Measurements from ENCODE around the gene CADPS2.

The CADPS2 gene

GRCh38 chr7:122886357-122887081 is at the start of gene CADPS2:
Gene CADPS2, minus strand, starts transcription at chr7:122886460. Its CDS starts 123 bp downstream, at chr7:122886337.
- intact Hi-C loops (cut with micrococcal nuclease), result no loop called here
- H3K27me3 Mint-ChIP-seq, result peaks cover 51% of the 10 kb centered on the region
- no peak within 1 kb of the TSS for H3K27ac Mint-ChIP-seq
- H3K4me3 Mint-ChIP-seq, result peak within 1 kb of the TSS; percentile 68
- H3K4me1 Mint-ChIP-seq (ENCODE audit: low read depth), result peaks cover 4% of the 10 kb centered on the region
- no peaks in the 10 kb centered on the region for H3K9me3 Mint-ChIP-seq
- no peaks in the 10 kb centered on the region for H3K36me3 Mint-ChIP-seq (ENCODE audit: low read depth)

- Mint-ChIP-seq H3K9me3 (peaks cover 13% of the 10 kb centered on the region), H3K27me3 (no peaks in the 10 kb centered on the region), H3K27ac (no peak overlapping the region), H3K4me1 (ENCODE audit: low read depth) (no peaks in the 10 kb centered on the region), H3K36me3 (ENCODE audit: low read depth) (no peaks in the 10 kb centered on the region), H3K4me3 (no peak overlapping the region)
- intact Hi-C loops (cut with micrococcal nuclease), result no loop called here
Observed at GRCh38 chr7:122935620-122936019, 49.4 kb upstream of the CADPS2 start.

DNA sequence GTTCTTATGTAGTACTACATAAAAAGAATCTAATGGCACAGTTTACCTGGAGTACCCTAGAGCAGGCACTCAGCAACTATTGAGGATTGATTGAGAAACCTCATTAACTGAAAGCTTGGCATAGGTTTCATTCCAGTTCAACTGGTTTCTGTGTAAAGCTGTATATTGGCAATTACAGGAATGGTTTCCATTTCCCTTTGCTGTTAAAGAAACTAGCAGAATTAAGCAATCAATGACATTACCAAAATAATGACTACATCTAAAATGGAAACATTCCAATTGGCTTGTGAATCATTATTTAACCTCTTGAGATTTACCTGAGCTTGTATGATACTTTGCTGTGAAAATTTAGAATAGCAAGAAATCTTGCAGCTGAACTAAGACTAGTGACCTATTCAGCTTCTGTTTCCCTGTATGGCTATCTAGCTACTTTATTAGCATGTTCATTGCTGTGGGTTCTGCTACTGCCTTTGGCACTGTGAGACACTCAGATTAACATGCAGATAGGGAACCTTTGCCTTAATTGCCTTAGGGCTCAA is 33.5 kb upstream of the CADPS2 start:
- Mint-ChIP-seq H3K9me3 (peaks cover 3% of the 10 kb centered on the region), H3K4me1 (ENCODE audit: low read depth) (no peaks in the 10 kb centered on the region), H3K27me3 (no peaks in the 10 kb centered on the region), H3K27ac (no peak overlapping the region), H3K4me3 (no peak overlapping the region), H3K36me3 (ENCODE audit: low read depth) (no peaks in the 10 kb centered on the region)
- intact Hi-C loops (cut with micrococcal nuclease), result no loop called here

- Mint-ChIP-seq H3K4me1 (ENCODE audit: low read depth) (no peaks in the 10 kb centered on the region), H3K27me3 (no peaks in the 10 kb centered on the region), H3K27ac (no peak overlapping the region), H3K9me3 (peaks cover 17% of the 10 kb centered on the region), H3K36me3 (ENCODE audit: low read depth) (no peaks in the 10 kb centered on the region), H3K4me3 (no peak overlapping the region)
- intact Hi-C loops (cut with micrococcal nuclease), result no loop called here
Observed at GRCh38 chr7:122914812-122915211, 28.6 kb upstream of the CADPS2 start.

- peaks cover 17% of the 10 kb centered on the region for H3K9me3 Mint-ChIP-seq
- intact Hi-C loops (cut with micrococcal nuclease), result no loop called here
- H3K27me3 Mint-ChIP-seq, result no peaks in the 10 kb centered on the region
- no peak overlapping the region for H3K4me3 Mint-ChIP-seq
- H3K36me3 Mint-ChIP-seq (ENCODE audit: low read depth), result no peaks in the 10 kb centered on the region
- H3K4me1 Mint-ChIP-seq (ENCODE audit: low read depth), result no peaks in the 10 kb centered on the region
- H3K27ac Mint-ChIP-seq, result no peak overlapping the region
Observed at GRCh38 chr7:122913608-122914007, 27.3 kb upstream of the CADPS2 start.

DNA sequence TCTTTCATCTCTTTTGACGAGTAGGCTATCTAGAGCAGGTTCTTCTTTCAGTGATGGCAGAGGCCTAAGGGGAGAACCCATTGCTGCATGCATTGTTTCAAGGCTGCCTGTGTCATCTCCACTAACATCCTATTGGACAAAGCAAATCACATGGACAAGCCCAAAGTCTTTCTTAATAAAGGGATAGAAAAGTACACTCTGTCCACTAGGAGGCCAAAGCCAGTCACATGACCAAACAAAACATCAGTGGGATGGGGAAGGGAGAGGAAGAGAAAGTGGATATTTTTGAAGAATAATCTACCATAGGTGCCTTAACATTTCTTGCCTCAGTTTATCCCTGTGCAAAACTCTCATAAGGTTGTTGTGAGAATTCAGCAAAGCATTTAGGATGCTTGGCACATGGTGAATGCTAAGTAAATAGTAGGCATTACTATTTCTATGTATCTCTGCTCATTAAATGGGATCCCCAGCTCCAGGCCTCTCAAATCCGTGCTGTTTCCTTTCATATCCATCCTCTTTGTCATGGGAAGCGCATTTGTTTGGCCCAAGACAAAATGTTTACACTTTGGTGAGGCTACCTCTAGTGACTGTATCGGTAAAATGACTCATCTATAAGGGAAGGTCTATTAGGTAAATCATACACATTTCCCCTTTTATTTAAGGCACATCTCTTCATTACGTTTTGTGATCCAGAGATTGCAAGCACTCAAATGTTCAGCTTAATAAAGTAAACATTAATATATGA is 16.7 kb upstream of the CADPS2 start:
- Mint-ChIP-seq H3K9me3 (no peaks in the 10 kb centered on the region), H3K4me3 (no peak overlapping the region)

GRCh38 chr7:122901250-122901649 is 15.0 kb upstream of the CADPS2 start:
- intact Hi-C loops (cut with micrococcal nuclease), result no loop called here
- no peak overlapping the region for H3K27ac Mint-ChIP-seq
- H3K4me3 Mint-ChIP-seq, result no peak overlapping the region
- H3K9me3 Mint-ChIP-seq, result no peaks in the 10 kb centered on the region
- H3K27me3 Mint-ChIP-seq, result no peaks in the 10 kb centered on the region
- H3K36me3 Mint-ChIP-seq (ENCODE audit: low read depth), result no peaks in the 10 kb centered on the region
- no peaks in the 10 kb centered on the region for H3K4me1 Mint-ChIP-seq (ENCODE audit: low read depth)

More for the DNA sequence above, 16.7 kb upstream of the CADPS2 start:
- Mint-ChIP-seq H3K27ac (no peak overlapping the region), H3K27me3 (no peaks in the 10 kb centered on the region), H3K4me1 (ENCODE audit: low read depth) (no peaks in the 10 kb centered on the region), H3K36me3 (ENCODE audit: low read depth) (no peaks in the 10 kb centered on the region)
- intact Hi-C loops (cut with micrococcal nuclease), result no loop called here

- Mint-ChIP-seq H3K4me1 (ENCODE audit: low read depth) (no peaks in the 10 kb centered on the region), H3K36me3 (ENCODE audit: low read depth) (no peaks in the 10 kb centered on the region), H3K9me3 (no peaks in the 10 kb centered on the region), H3K27me3 (no peaks in the 10 kb centered on the region), H3K27ac (no peak overlapping the region), H3K4me3 (no peak overlapping the region)
- intact Hi-C loops (cut with micrococcal nuclease), result no loop called here
Observed at GRCh38 chr7:122896509-122896908, 10.2 kb upstream of the CADPS2 start.

GRCh38 chr7:122893486-122893885 is 7.2 kb upstream of the CADPS2 start:
- Mint-ChIP-seq H3K27ac (no peak overlapping the region), H3K4me3 (no peak overlapping the region), H3K4me1 (ENCODE audit: low read depth) (no peaks in the 10 kb centered on the region), H3K9me3 (no peaks in the 10 kb centered on the region), H3K36me3 (ENCODE audit: low read depth) (no peaks in the 10 kb centered on the region), H3K27me3 (peaks cover 8% of the 10 kb centered on the region)
- intact Hi-C loops (cut with micrococcal nuclease), result no loop called here

- intact Hi-C loops (cut with micrococcal nuclease), result no loop called here
- Mint-ChIP-seq H3K27me3 (peaks cover 46% of the 10 kb centered on the region), H3K9me3 (no peaks in the 10 kb centered on the region), H3K4me3 (no peak overlapping the region), H3K36me3 (ENCODE audit: low read depth) (no peaks in the 10 kb centered on the region), H3K27ac (no peak overlapping the region), H3K4me1 (ENCODE audit: low read depth) (peaks cover 4% of the 10 kb centered on the region)
Observed at GRCh38 chr7:122889116-122889515, 2.9 kb upstream of the CADPS2 start.

GRCh38 chr7:122887848-122888247 is 1.6 kb upstream of the CADPS2 start:
- no peaks in the 10 kb centered on the region for H3K36me3 Mint-ChIP-seq (ENCODE audit: low read depth)
- no peak overlapping the region for H3K4me3 Mint-ChIP-seq
- H3K9me3 Mint-ChIP-seq, result no peaks in the 10 kb centered on the region
- H3K4me1 Mint-ChIP-seq (ENCODE audit: low read depth), result peaks cover 4% of the 10 kb centered on the region
- intact Hi-C loops (cut with micrococcal nuclease), result no loop called here
- no peak overlapping the region for H3K27ac Mint-ChIP-seq
- peaks cover 49% of the 10 kb centered on the region for H3K27me3 Mint-ChIP-seq

- intact Hi-C loops (cut with micrococcal nuclease), result no loop called here
- H3K27ac Mint-ChIP-seq, result no peak overlapping the region
- H3K27me3 Mint-ChIP-seq, result peaks cover 51% of the 10 kb centered on the region
- H3K4me1 Mint-ChIP-seq (ENCODE audit: low read depth), result peaks cover 4% of the 10 kb centered on the region
- no peaks in the 10 kb centered on the region for H3K9me3 Mint-ChIP-seq
- no peak overlapping the region for H3K4me3 Mint-ChIP-seq
- no peaks in the 10 kb centered on the region for H3K36me3 Mint-ChIP-seq (ENCODE audit: low read depth)
Observed at GRCh38 chr7:122887198-122887597, 938 bp upstream of the CADPS2 start.

- Mint-ChIP-seq H3K27me3 (peaks cover 51% of the 10 kb centered on the region), H3K27ac (no peak overlapping the region), H3K36me3 (ENCODE audit: low read depth) (no peaks in the 10 kb centered on the region), H3K4me3 (peak overlapping the region; percentile 68), H3K9me3 (no peaks in the 10 kb centered on the region), H3K4me1 (ENCODE audit: low read depth) (peaks cover 4% of the 10 kb centered on the region)
- intact Hi-C loops (cut with micrococcal nuclease), result no loop called here
Observed at GRCh38 chr7:122885583-122886356, 490 bp downstream of the CADPS2 start.

DNA sequence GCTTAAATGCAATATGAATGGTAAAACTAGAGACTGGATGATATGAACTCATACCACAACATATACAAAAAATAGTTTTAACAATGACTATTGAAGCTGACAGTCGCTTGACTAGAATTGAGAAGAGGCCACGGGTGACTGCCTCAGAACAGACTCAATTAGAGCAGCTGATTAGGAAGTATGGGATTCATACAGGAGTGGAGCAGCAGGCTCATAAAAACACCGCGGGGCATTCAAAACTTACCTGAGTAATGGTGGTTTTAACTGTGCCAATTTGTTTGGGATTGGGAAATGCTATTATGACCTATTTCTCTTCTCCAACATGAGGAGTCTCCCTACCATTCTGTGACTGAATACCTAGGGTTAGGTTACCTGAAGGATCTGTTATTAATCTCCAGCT is 2.1 kb downstream of the CADPS2 start:
- H3K27ac Mint-ChIP-seq, result no peak overlapping the region
- H3K4me1 Mint-ChIP-seq (ENCODE audit: low read depth), result peaks cover 4% of the 10 kb centered on the region
- H3K4me3 Mint-ChIP-seq, result no peak overlapping the region
- no peaks in the 10 kb centered on the region for H3K36me3 Mint-ChIP-seq (ENCODE audit: low read depth)
- intact Hi-C loops (cut with micrococcal nuclease), result no loop called here
- H3K27me3 Mint-ChIP-seq, result peaks cover 47% of the 10 kb centered on the region
- H3K9me3 Mint-ChIP-seq, result no peaks in the 10 kb centered on the region
